Muscle of arm (tissue), 12 donors: Measurements from ENCODE around the gene MLYCD. TPM values are rescaled to one million over a fixed set of nuclear protein-coding genes. Genes with fewer than 3 reads are reported as not detected.

ENCODE experiments used
- DNase-seq: peaks from one replicate; pipeline ENCODE4 v3.0.0-alpha.2; 2013
- polyA plus RNA-seq, 12 donors: library from polyadenylated mRNA; unstranded; fragments of 120-200 nt; gene quantifications; one replicate each; pipeline ENCODE4 v1.2.1, GENCODE V29; 2013; ENCODE audit not compliant: insufficient read length in 12 of 12

Gene MLYCD
- polyA plus RNA-seq, 12 donors, result 2.7 to 8.5 (median 3.7) TPM; not detected in 1

- DNase-seq, result no peak
Observed at GRCh38 chr16:83967838-83968305, 69.0 kb downstream of the MLYCD start, which contains the start of gene NECAB2. TSS of gene NECAB2 (plus strand) at chr16:83968244. CDS start at chr16:83968649, 405 bp downstream.

GRCh38 chr16:83968306-83968851, 69.5 kb downstream of the MLYCD start:
- DNase-seq, result no peak

- no peak for DNase-seq
Observed at GRCh38 chr16:83968891-83969649, 70.2 kb downstream of the MLYCD start.

GRCh38 chr16:83969771-83970429, 71.0 kb downstream of the MLYCD start:
- DNase-seq, result no peak

- DNase-seq, result no peak
Observed at GRCh38 chr16:83970430-83970815, 71.5 kb downstream of the MLYCD start.

- no peak for DNase-seq
Observed at GRCh38 chr16:83971165-83972130, 72.5 kb downstream of the MLYCD start.

GRCh38 chr16:83972256-83973008, 73.5 kb downstream of the MLYCD start:
- DNase-seq, result no peak

GRCh38 chr16:83973077-83973476, 74.2 kb downstream of the MLYCD start:
- no peak for DNase-seq

- no peak for DNase-seq
Observed at GRCh38 chr16:83973581-83974385, 74.9 kb downstream of the MLYCD start.

GRCh38 chr16:83974475-83974874, 75.6 kb downstream of the MLYCD start:
- no peak for DNase-seq

GRCh38 chr16:83975590-83976260, 76.8 kb downstream of the MLYCD start:
- no peak for DNase-seq

Other genes with a start within 250 kb of the MLYCD start
- gene HSBP1, start 91.1 kb upstream of the MLYCD start, polyA plus RNA-seq, result 100 to 1,000 TPM in 11 of 12 donors, not detected in 1; 101 to 149 (median 124) TPM
- gene OSGIN1, start 54.1 kb downstream of the MLYCD start, polyA plus RNA-seq, result 1 to 10 TPM in 1 of 12 donors, under 1 TPM in 9, not detected in 2; 0.12 to 1.1 (median 0.38) TPM
- gene NECAB2, start 69.1 kb downstream of the MLYCD start, polyA plus RNA-seq, result 1 to 10 TPM in 1 of 12 donors, under 1 TPM in 8, not detected in 3; 0.27 to 1.4 (median 0.51) TPM
- gene SLC38A8, start 143.7 kb downstream of the MLYCD start, polyA plus RNA-seq, result not detected
- 10 to 100 TPM in 11 of 12 donors, not detected in 1; 60.7 to 92.3 (median 69.3) TPM for gene MBTPS1, start 217.8 kb downstream of the MLYCD start, polyA plus RNA-seq
- gene HSDL1, start 246.1 kb downstream of the MLYCD start, polyA plus RNA-seq, result 10 to 100 TPM in 11 of 12 donors, not detected in 1; 14.2 to 21.3 (median 19.5) TPM
- gene DNAAF1, start 246.2 kb downstream of the MLYCD start, polyA plus RNA-seq, result under 1 TPM in 10 of 12 donors, not detected in 2; 0.13 to 0.70 (median 0.33) TPM